ENCODE measurements around the gene NLK. TPM values are rescaled to one million over a fixed set of nuclear protein-coding genes. Genes with fewer than 3 reads are reported as not detected.
A peak's percentile ranks its signal among the peaks of the same experiment; 100 is the strongest.

The NLK gene
- total RNA-seq, 1 experiment from 2014 or later = 40.3 TPM

DNA sequence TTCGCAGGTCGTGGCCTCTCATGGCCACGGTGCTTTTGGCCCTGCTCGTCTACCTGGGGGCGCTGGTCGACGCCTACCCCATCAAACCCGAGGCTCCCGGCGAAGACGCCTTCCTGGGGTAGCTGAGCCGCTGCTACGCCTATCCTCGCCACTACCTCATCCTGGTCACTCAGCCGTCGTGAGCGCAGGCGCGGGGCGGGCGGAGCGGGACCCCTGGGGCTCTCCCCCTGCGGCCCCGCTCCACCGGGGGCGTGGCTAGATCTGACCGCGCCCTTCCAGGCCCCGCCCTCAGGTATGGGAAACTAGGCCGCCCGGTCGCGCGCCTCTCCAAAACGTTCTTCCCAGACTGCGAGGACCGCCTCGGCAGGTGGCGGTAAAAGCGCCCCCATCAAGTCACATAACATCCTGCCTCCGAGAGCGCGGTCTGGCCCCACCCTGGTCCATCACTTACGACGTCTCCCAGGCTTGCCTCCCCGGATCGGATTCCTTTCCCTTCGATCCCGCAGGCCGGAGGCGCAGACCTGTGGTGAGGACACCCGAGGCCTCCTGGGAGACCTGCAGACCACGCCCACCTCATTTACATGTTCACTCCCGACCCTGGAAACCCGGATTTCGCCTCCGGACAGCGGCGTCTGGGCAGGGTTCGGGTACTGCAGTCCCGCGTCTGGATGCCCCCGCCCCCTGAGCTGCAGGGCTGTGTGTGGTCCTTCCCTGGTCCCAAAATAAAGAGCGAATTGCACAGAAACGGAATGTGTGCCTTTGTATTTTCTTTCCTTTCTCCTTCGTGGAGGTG lies 185.0 kb downstream of the NLK start (continued):
- TF ChIP-seq, protein P1, sequence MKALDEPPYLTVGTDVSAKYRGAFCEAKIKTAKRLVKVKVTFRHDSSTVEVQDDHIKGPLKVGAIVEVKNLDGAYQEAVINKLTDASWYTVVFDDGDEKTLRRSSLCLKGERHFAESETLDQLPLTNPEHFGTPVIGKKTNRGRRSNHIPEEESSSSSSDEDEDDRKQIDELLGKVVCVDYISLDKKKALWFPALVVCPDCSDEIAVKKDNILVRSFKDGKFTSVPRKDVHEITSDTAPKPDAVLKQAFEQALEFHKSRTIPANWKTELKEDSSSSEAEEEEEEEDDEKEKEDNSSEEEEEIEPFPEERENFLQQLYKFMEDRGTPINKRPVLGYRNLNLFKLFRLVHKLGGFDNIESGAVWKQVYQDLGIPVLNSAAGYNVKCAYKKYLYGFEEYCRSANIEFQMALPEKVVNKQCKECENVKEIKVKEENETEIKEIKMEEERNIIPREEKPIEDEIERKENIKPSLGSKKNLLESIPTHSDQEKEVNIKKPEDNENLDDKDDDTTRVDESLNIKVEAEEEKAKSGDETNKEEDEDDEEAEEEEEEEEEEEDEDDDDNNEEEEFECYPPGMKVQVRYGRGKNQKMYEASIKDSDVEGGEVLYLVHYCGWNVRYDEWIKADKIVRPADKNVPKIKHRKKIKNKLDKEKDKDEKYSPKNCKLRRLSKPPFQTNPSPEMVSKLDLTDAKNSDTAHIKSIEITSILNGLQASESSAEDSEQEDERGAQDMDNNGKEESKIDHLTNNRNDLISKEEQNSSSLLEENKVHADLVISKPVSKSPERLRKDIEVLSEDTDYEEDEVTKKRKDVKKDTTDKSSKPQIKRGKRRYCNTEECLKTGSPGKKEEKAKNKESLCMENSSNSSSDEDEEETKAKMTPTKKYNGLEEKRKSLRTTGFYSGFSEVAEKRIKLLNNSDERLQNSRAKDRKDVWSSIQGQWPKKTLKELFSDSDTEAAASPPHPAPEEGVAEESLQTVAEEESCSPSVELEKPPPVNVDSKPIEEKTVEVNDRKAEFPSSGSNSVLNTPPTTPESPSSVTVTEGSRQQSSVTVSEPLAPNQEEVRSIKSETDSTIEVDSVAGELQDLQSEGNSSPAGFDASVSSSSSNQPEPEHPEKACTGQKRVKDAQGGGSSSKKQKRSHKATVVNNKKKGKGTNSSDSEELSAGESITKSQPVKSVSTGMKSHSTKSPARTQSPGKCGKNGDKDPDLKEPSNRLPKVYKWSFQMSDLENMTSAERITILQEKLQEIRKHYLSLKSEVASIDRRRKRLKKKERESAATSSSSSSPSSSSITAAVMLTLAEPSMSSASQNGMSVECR (CRISPR knock-in tag; IDR thresholded peaks at IDR 0.05; ENCODE audit: borderline replicate concordance) = peak; percentile 58; the same call in 1 of the 2 replicates
- TF ChIP-seq, protein P2, sequence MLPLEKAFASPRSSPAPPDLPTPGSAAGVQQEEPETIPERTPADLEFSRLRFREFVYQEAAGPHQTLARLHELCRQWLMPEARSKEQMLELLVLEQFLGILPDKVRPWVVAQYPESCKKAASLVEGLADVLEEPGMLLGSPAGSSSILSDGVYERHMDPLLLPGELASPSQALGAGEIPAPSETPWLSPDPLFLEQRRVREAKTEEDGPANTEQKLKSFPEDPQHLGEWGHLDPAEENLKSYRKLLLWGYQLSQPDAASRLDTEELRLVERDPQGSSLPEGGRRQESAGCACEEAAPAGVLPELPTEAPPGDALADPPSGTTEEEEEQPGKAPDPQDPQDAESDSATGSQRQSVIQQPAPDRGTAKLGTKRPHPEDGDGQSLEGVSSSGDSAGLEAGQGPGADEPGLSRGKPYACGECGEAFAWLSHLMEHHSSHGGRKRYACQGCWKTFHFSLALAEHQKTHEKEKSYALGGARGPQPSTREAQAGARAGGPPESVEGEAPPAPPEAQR (CRISPR knock-in tag; IDR thresholded peaks at IDR 0.05) = no peak
- TF ChIP-seq, protein P3, sequence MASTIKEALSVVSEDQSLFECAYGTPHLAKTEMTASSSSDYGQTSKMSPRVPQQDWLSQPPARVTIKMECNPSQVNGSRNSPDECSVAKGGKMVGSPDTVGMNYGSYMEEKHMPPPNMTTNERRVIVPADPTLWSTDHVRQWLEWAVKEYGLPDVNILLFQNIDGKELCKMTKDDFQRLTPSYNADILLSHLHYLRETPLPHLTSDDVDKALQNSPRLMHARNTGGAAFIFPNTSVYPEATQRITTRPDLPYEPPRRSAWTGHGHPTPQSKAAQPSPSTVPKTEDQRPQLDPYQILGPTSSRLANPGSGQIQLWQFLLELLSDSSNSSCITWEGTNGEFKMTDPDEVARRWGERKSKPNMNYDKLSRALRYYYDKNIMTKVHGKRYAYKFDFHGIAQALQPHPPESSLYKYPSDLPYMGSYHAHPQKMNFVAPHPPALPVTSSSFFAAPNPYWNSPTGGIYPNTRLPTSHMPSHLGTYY (CRISPR knock-in tag; IDR thresholded peaks at IDR 0.05) = no peak
- TF ChIP-seq, protein P4, sequence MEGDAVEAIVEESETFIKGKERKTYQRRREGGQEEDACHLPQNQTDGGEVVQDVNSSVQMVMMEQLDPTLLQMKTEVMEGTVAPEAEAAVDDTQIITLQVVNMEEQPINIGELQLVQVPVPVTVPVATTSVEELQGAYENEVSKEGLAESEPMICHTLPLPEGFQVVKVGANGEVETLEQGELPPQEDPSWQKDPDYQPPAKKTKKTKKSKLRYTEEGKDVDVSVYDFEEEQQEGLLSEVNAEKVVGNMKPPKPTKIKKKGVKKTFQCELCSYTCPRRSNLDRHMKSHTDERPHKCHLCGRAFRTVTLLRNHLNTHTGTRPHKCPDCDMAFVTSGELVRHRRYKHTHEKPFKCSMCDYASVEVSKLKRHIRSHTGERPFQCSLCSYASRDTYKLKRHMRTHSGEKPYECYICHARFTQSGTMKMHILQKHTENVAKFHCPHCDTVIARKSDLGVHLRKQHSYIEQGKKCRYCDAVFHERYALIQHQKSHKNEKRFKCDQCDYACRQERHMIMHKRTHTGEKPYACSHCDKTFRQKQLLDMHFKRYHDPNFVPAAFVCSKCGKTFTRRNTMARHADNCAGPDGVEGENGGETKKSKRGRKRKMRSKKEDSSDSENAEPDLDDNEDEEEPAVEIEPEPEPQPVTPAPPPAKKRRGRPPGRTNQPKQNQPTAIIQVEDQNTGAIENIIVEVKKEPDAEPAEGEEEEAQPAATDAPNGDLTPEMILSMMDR (IDR thresholded peaks at IDR 0.05) = no peak
- TF ChIP-seq SP1 (CRISPR knock-in tag; conservative IDR thresholded peaks at IDR 0.05) = peak; percentile 97

DNA sequence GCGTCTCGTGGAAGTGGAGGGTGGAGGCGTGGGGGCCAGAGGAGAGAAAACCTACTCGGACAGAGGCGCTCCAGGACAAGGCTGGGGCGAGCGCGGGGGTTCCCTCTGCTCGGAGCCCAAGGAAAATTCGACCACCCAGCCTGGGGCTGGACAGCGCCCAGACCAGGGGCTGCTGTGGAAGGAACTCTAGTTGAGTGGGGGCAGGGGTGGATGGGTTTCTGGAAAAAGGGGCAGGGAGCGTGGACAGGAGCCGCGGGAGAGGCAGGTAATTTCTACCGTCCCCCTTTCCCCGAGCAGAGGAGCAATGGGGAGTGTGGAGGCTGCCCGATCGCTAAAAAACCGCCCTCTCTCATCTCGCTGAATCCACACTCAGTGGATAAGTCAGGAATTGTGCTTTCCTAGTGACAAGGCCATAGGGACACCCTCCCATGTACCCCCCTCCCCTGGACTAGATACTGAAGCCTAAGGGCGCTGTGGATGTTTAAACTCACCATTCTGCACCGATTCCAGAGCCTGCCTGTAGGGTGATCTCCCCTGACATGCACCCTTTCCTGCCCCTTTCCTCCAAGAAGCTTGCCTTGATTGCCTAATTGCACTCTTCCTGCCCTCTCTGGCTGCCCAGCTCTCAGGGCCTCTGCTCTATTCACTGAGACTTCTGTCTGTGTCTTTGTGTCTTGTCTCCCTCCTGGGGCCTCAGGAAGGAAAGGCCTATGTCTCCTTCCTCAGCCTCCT lies 185.8 kb downstream of the NLK start:
- peaks cover 24% of the 10 kb centered on the region for H3K4me1 Mint-ChIP-seq
- no peaks in the 10 kb centered on the region for H3K9me3 Mint-ChIP-seq
- ATAC-seq (peak; percentile 36), DNase-seq (ENCODE audit: low spot score) (no peak)
- peaks cover 4% of the 10 kb centered on the region; the same call in 1 of the 2 replicates for H3K27me3 Mint-ChIP-seq (ENCODE audit: low read depth)
- ChIA-PET POLR2A (no interaction called here), CTCF (interaction anchor here (0.6 to 5.9 kb wide), 17 partner anchors 9 to 423 kb away, joined by 3 to 45 read pairs (median 4); partner anchors contain the start of genes IFT20, TMEM97 and TNFAIP1)
- peaks cover 4% of the 10 kb centered on the region; the same call in 1 of the 2 replicates for H3K36me3 Mint-ChIP-seq
- peak overlapping the region; percentile 98 for H3K27ac Mint-ChIP-seq
- H3K4me3 Mint-ChIP-seq = peak overlapping the region; percentile 97
- TF ChIP-seq, protein P5, sequence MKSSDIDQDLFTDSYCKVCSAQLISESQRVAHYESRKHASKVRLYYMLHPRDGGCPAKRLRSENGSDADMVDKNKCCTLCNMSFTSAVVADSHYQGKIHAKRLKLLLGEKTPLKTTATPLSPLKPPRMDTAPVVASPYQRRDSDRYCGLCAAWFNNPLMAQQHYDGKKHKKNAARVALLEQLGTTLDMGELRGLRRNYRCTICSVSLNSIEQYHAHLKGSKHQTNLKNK (CRISPR knock-in tag; IDR thresholded peaks at IDR 0.05) = no peak
- TF ChIP-seq, protein P6, sequence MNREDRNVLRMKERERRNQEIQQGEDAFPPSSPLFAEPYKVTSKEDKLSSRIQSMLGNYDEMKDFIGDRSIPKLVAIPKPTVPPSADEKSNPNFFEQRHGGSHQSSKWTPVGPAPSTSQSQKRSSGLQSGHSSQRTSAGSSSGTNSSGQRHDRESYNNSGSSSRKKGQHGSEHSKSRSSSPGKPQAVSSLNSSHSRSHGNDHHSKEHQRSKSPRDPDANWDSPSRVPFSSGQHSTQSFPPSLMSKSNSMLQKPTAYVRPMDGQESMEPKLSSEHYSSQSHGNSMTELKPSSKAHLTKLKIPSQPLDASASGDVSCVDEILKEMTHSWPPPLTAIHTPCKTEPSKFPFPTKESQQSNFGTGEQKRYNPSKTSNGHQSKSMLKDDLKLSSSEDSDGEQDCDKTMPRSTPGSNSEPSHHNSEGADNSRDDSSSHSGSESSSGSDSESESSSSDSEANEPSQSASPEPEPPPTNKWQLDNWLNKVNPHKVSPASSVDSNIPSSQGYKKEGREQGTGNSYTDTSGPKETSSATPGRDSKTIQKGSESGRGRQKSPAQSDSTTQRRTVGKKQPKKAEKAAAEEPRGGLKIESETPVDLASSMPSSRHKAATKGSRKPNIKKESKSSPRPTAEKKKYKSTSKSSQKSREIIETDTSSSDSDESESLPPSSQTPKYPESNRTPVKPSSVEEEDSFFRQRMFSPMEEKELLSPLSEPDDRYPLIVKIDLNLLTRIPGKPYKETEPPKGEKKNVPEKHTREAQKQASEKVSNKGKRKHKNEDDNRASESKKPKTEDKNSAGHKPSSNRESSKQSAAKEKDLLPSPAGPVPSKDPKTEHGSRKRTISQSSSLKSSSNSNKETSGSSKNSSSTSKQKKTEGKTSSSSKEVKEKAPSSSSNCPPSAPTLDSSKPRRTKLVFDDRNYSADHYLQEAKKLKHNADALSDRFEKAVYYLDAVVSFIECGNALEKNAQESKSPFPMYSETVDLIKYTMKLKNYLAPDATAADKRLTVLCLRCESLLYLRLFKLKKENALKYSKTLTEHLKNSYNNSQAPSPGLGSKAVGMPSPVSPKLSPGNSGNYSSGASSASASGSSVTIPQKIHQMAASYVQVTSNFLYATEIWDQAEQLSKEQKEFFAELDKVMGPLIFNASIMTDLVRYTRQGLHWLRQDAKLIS (CRISPR knock-in tag; IDR thresholded peaks at IDR 0.05; ENCODE audit: borderline replicate concordance) = no peak
- TF ChIP-seq KAT7 (CRISPR knock-in tag; IDR thresholded peaks at IDR 0.05; ENCODE audit: borderline replicate concordance) (peak; percentile 18; the same call in 1 of the 2 replicates), MYBL2 (CRISPR knock-in tag; IDR thresholded peaks at IDR 0.05) (0 out of 2 replicates have a peak, but pooled peaks have one; percentile 3)
